H1 (cell line): ENCODE results near the gene ROPN1. TPM values are rescaled to one million over a fixed set of nuclear protein-coding genes. Genes with fewer than 3 reads are reported as not detected.

Source experiments
- CTCF ChIA-PET: fragments of 300-600 bp; sonication (Branson Sonifier 250); formaldehyde crosslinking; loops from one replicate; lab custom pipeline; 2021; ENCODE audit not compliant: partially characterized antibody; lab: Charles Lee
- POLR2A ChIA-PET: fragments of 300-600 bp; sonication (Branson Sonifier 250); formaldehyde crosslinking; loops from one replicate; lab custom pipeline; 2021; ENCODE audit warnings: inconsistent platforms; ENCODE audit not compliant: partially characterized antibody; lab: Charles Lee
- DNase-seq, 2 experiments: peaks; one replicate each; pipeline versions ENCODE4 v3.0.0 to v3.0.0-alpha.2; 2010 to 2022; ENCODE audit warnings: low spot score in 2 of 2, low read depth in 1 of 2, mixed read lengths in 1 of 2
- FAIRE-seq: peaks from 2 replicates; lab custom pipeline; 2011; peaks lifted over from hg19 to GRCh38; lab: Jason Lieb, UNC
- H2AFZ ChIP-seq: 2 replicates; pipeline ENCODE4 v1.8.1; 2012; ENCODE audit warnings: low read length, inconsistent platforms
- H2AK5ac ChIP-seq: 2 replicates; pipeline ENCODE4 v1.6.1; 2013; ENCODE audit warnings: low read depth, low read length
- H2BK120ac ChIP-seq: replicated peaks from 2 replicates; pipeline ENCODE3; 2013; ENCODE audit warnings: low read depth, low read length, inconsistent platforms
- H2BK12ac ChIP-seq: 2 replicates; pipeline ENCODE4 v1.6.1; 2013; ENCODE audit warnings: low read depth, low read length
- H2BK15ac ChIP-seq: 2 replicates; pipeline ENCODE4 v1.6.1; 2013; ENCODE audit warnings: low read length
- H2BK20ac ChIP-seq: 2 replicates; pipeline ENCODE4 v1.6.1; 2013; ENCODE audit warnings: low read length
- H2BK5ac ChIP-seq: 2 replicates; pipeline ENCODE4 v1.6.1; 2013; ENCODE audit warnings: low read depth, low read length
- H3K14ac ChIP-seq: 2 replicates; pipeline ENCODE4 v1.6.1; 2013; ENCODE audit warnings: inconsistent platforms; ENCODE audit not compliant: insufficient read length
- H3K18ac ChIP-seq: 2 replicates; pipeline ENCODE4 v1.6.1; 2013; ENCODE audit warnings: low read length; ENCODE audit errors: extremely low read depth
- H3K23ac ChIP-seq: 2 replicates; pipeline ENCODE4 v1.6.1; 2013; ENCODE audit warnings: inconsistent platforms; ENCODE audit not compliant: insufficient read length
- H3K23me2 ChIP-seq: 2 replicates; pipeline ENCODE4 v1.6.1; 2013; ENCODE audit warnings: low read depth, low read length
- H3K27ac ChIP-seq: 2 replicates; pipeline ENCODE4 v1.6.1; 2011; ENCODE audit warnings: low read depth, low read length, inconsistent platforms
- H3K27me3 ChIP-seq, 4 experiments: replicated peaks in 1 of 4; 1 replicate in 1 of 4; 2 replicates in 3 of 4; pipeline versions ENCODE4 v1.6.1 to v1.8.1; 2011 to 2013; ENCODE audit warnings: low read length in 3 of 4, mild to moderate bottlenecking in 3 of 4, inconsistent platforms in 2 of 4, mixed read lengths in 2 of 4, moderate library complexity in 1 of 4; ENCODE audit not compliant: control insufficient read depth in 3 of 4, insufficient read depth in 3 of 4; ENCODE audit errors: extremely low read depth in 1 of 4
- H3K36me3 ChIP-seq, 4 experiments: 2 replicates each; pipeline versions ENCODE4 v1.6.1 to v1.8.1; 2011 to 2013; ENCODE audit warnings: mild to moderate bottlenecking in 4 of 4, low read length in 3 of 4, moderate library complexity in 2 of 4, control low read depth in 1 of 4, inconsistent platforms in 1 of 4; ENCODE audit not compliant: insufficient read depth in 4 of 4, control insufficient read depth in 2 of 4
- H3K4ac ChIP-seq: replicated peaks from 2 replicates; pipeline ENCODE3; 2013; ENCODE audit warnings: low read length, low read depth, mixed read lengths, inconsistent platforms; ENCODE audit not compliant: insufficient read length
- H3K4me1 ChIP-seq, 4 experiments: replicated peaks in 1 of 4; 1 replicate in 1 of 4; 2 replicates in 3 of 4; pipeline versions ENCODE4 v1.6.1 to v1.8.1; 2011 to 2013; ENCODE audit warnings: low read length in 3 of 4, inconsistent platforms in 2 of 4, mixed read lengths in 1 of 4; ENCODE audit not compliant: insufficient read depth in 4 of 4, control insufficient read depth in 3 of 4
- H3K4me2 ChIP-seq, 2 experiments: 2 replicates each; pipeline versions ENCODE4 v1.6.1 to v1.8.1; 2011 to 2013; ENCODE audit warnings: low read depth in 2 of 2, low read length in 2 of 2, control low read depth in 1 of 2, inconsistent platforms in 1 of 2, mild to moderate bottlenecking in 1 of 2; ENCODE audit not compliant: insufficient read depth in 1 of 2
- H3K4me3 ChIP-seq, 4 experiments: fragments of 200-600, 300-600 bp in 1 of 4; sonication (generic), shearing (Covaris generic), sonication (Bioruptor Twin) in 1 of 4; 2 replicates each; pipeline versions ENCODE4 v1.5.1 to v1.8.1; 2011 to 2016; ENCODE audit warnings: low read length in 4 of 4, low read depth in 3 of 4, control low read depth in 2 of 4, inconsistent platforms in 2 of 4, mild to moderate bottlenecking in 2 of 4, mixed read lengths in 1 of 4, moderate library complexity in 1 of 4; ENCODE audit not compliant: insufficient read depth in 2 of 4; ENCODE audit errors: extremely low read depth in 1 of 4
- H3K56ac ChIP-seq: replicated peaks from 2 replicates; pipeline ENCODE3; 2013; ENCODE audit warnings: low read depth, mild to moderate bottlenecking, mixed read lengths, low read length, inconsistent platforms; ENCODE audit not compliant: insufficient read length
- H3K79me1 ChIP-seq: 2 replicates; pipeline ENCODE4 v1.6.1; 2013; ENCODE audit warnings: low read depth, low read length, control low read depth
- H3K79me2 ChIP-seq, 2 experiments: 2 replicates each; pipeline versions ENCODE4 v1.6.1 to v1.8.1; 2012 to 2013; ENCODE audit warnings: low read length in 2 of 2, mild to moderate bottlenecking in 2 of 2, inconsistent platforms in 1 of 2; ENCODE audit not compliant: insufficient read depth in 2 of 2, control insufficient read depth in 1 of 2
- H3K9ac ChIP-seq, 4 experiments: replicated peaks in 1 of 4; 1 replicate in 1 of 4; 2 replicates in 3 of 4; pipeline versions ENCODE4 v1.6.1 to v1.8.1; 2011 to 2013; ENCODE audit warnings: low read depth in 3 of 4, low read length in 3 of 4, control low read depth in 2 of 4, mild to moderate bottlenecking in 2 of 4, moderate library complexity in 2 of 4, inconsistent platforms in 1 of 4; ENCODE audit errors: extremely low read depth in 1 of 4
- H3K9me3 ChIP-seq, 2 experiments: 2 replicates each; pipeline versions ENCODE4 v1.6.1 to v1.8.1; 2012 to 2013; ENCODE audit warnings: mild to moderate bottlenecking in 2 of 2, moderate library complexity in 2 of 2, control low read depth in 1 of 2, inconsistent platforms in 1 of 2, low read depth in 1 of 2, low read length in 1 of 2, mixed read lengths in 1 of 2; ENCODE audit not compliant: insufficient read depth in 2 of 2
- H4K20me1 ChIP-seq, 2 experiments: replicated peaks in 1 of 2; 2 replicates each; pipeline versions ENCODE3 to v1.8.1; 2011 to 2013; ENCODE audit warnings: inconsistent platforms in 2 of 2, low read length in 2 of 2, mild to moderate bottlenecking in 1 of 2; ENCODE audit not compliant: insufficient read depth in 2 of 2, control insufficient read depth in 1 of 2
- H4K5ac ChIP-seq: 2 replicates; pipeline ENCODE4 v1.6.1; 2013; ENCODE audit warnings: low read length, low read depth, mixed read lengths, inconsistent platforms; ENCODE audit not compliant: insufficient read length
- H4K8ac ChIP-seq: 2 replicates; pipeline ENCODE4 v1.8.0; 2013; ENCODE audit warnings: mild to moderate bottlenecking, moderate library complexity, low read length, inconsistent platforms; ENCODE audit not compliant: insufficient read depth; ENCODE audit errors: extremely low read depth
- H4K91ac ChIP-seq: replicated peaks from 2 replicates; pipeline ENCODE3; 2013; ENCODE audit warnings: low read length, mixed read lengths, inconsistent platforms; ENCODE audit not compliant: insufficient read length
- ATF2 ChIP-seq: IDR thresholded peaks from 2 replicates; pipeline ENCODE4 v1.6.1; 2012; ENCODE audit warnings: low read length, inconsistent platforms
- BCL11A ChIP-seq, 2 experiments: IDR thresholded peaks; one replicate each; pipeline ENCODE4 v1.6.1; 2011; ENCODE audit warnings: low read depth in 2 of 2, low read length in 2 of 2, mild to moderate bottlenecking in 2 of 2
- CHD2 ChIP-seq: IDR thresholded peaks from 2 replicates; pipeline ENCODE4 v1.6.1; 2012; ENCODE audit warnings: low read length, improper control_type of control experiment
- EZH2 ChIP-seq: fragments of 200-600 bp; sonication (generic); IDR thresholded peaks from 2 replicates; pipeline ENCODE4 v1.7.1; 2012; ENCODE audit warnings: low read depth, mild to moderate bottlenecking, moderate library complexity, low read length, inconsistent platforms; ENCODE audit not compliant: severe bottlenecking
- GABPA ChIP-seq: IDR thresholded peaks from 2 replicates; pipeline ENCODE4 v1.6.1; 2011; ENCODE audit warnings: mild to moderate bottlenecking, low read length, moderate library complexity, borderline replicate concordance; ENCODE audit not compliant: insufficient read depth
- MAFK ChIP-seq: IDR thresholded peaks from 2 replicates; pipeline ENCODE4 v1.6.1; 2012; ENCODE audit warnings: low read depth, mild to moderate bottlenecking, improper control_type of control experiment, low read length
- POLR2AphosphoS5 ChIP-seq: IDR thresholded peaks from 2 replicates; pipeline ENCODE4 v1.6.1; 2011; ENCODE audit warnings: low read depth, low read length
- POU5F1 ChIP-seq: IDR thresholded peaks from 2 replicates; pipeline ENCODE4 v1.6.1; 2011; ENCODE audit warnings: low read depth, mild to moderate bottlenecking, low read length, moderate library complexity
- RXRA ChIP-seq: IDR thresholded peaks from 2 replicates; pipeline ENCODE4 v1.6.1; 2011; ENCODE audit warnings: low read depth, mild to moderate bottlenecking, low read length, moderate library complexity; ENCODE audit not compliant: insufficient read depth
- SIN3A ChIP-seq, 2 experiments: IDR thresholded peaks in 1 of 2; conservative IDR thresholded peaks in 1 of 2; 2 replicates each; pipeline ENCODE4 v1.6.1; 2011 to 2012; ENCODE audit warnings: low read length in 2 of 2, improper control_type of control experiment in 1 of 2, low read depth in 1 of 2, mild to moderate bottlenecking in 1 of 2
- SRF ChIP-seq: IDR thresholded peaks from 2 replicates; pipeline ENCODE4 v1.6.1; 2011; ENCODE audit warnings: mild to moderate bottlenecking, low read depth, low read length, moderate library complexity
- TCF12 ChIP-seq: IDR thresholded peaks from 2 replicates; pipeline ENCODE4 v1.6.1; 2011; ENCODE audit warnings: low read depth, mild to moderate bottlenecking, low read length
- polyA plus RNA-seq, 7 experiments: library from polyadenylated mRNA; depleted of rRNA in 3 of 7; stranded (reverse) in 5 of 7; unstranded in 2 of 7; fragments of >200 nt in 5 of 7; fragments of 200-250 nt in 2 of 7; gene quantifications; 1 replicate in 5 of 7; 2 replicates in 1 of 7; 4 replicates in 1 of 7; pipeline versions ENCODE4 v1.2.1 to v1.2.3, GENCODE V29; 2011 to 2013; ENCODE audit warnings: missing spikeins in 2 of 7, mixed read lengths in 2 of 7
- total RNA-seq: library from RNA; stranded (reverse); fragmentation: NEBNext Ultra II Directional; extraction: Animal tissue kit (Norgen Biotek cat#: 25700); gene quantifications from 2 replicates; pipeline ENCODE4 v1.2.1, GENCODE V29; 2021

ROPN1 gene
- total and polyA plus RNA-seq, 2 of the 8 experiments (the other 6 are each of a cell fraction or from before 2014, with no cell fraction given): 0.03 TPM; not detected in 1

- TF ChIP-seq GABPA: no peak
Observed at GRCh38 chr3:123936400-123936799, 55.5 kb downstream of the ROPN1 start (continued).

- ChIA-PET CTCF (interaction anchor here (1.1 kb wide), 1 partner anchor 212 kb away, joined by 5 read pairs; no protein-coding TSS in a partner anchor), POLR2A (no interaction called here)
- Histone ChIP-seq H2AK5ac (no peak overlapping the region), H3K79me1 (no peaks in the 10 kb centered on the region), H4K5ac (no peak overlapping the region), H3K4me2 (no peak overlapping the region), H3K18ac (no peak overlapping the region), H3K56ac (no peak overlapping the region), H3K79me2 (no peaks in the 10 kb centered on the region), H2BK12ac (no peak overlapping the region), H2BK15ac (no peak overlapping the region), H3K27ac (no peak overlapping the region), H3K9me3 (no peaks in the 10 kb centered on the region), H4K20me1 (no peaks in the 10 kb centered on the region), H4K8ac (no peak overlapping the region), H2AFZ (no peak overlapping the region), H3K14ac (no peak overlapping the region), H3K36me3 (peaks cover 0 to 63% (median 14%) of the 10 kb centered on the region in 4 experiments; a peak in 4 of 8 replicates), H3K27me3 (no peaks in the 10 kb centered on the region), H3K23ac (no peak overlapping the region), H2BK5ac (no peak overlapping the region), H3K4me1 (no peaks in the 10 kb centered on the region), H4K91ac (no peak overlapping the region), H2BK20ac (no peak overlapping the region), H3K4ac (no peak overlapping the region), H3K9ac (peak overlapping the region in 1 of 4 experiments; percentile 49; a peak in 1 of 7 replicates), H3K23me2 (no peaks in the 10 kb centered on the region), H2BK120ac (no peak overlapping the region), H3K4me3 (no peak overlapping the region)
- no peak for DNase-seq
- no peak for FAIRE-seq
- no peak for TF ChIP-seq SIN3A (conservative IDR thresholded peaks at IDR 0.05 in 1 of 2, IDR thresholded peaks at IDR 0.05 in 1 of 2; ENCODE audit: low read depth in 1 of 2, low read length in 2 of 2)
- no peak for TF ChIP-seq EZH2
- no peak for TF ChIP-seq MAFK
- no peak for TF ChIP-seq CHD2
- no peak for TF ChIP-seq TCF12
- no peak for TF ChIP-seq BCL11A (IDR thresholded peaks at IDR 0.05; ENCODE audit: low read depth in 2 of 2, low read length in 2 of 2)
- no peak for TF ChIP-seq ATF2
- no peak for TF ChIP-seq POU5F1
- no peak for TF ChIP-seq POLR2AphosphoS5
- no peak for TF ChIP-seq SRF
- TF ChIP-seq RXRA: no peak
Observed at GRCh38 chr3:123935830-123936229, 56.1 kb downstream of the ROPN1 start.
